ENCODE results near the gene SLC6A9.

The SLC6A9 gene

GRCh38 chr1:44025816-44026215 lies 5.4 kb downstream of the SLC6A9 start:
- no peak for DNase-seq

- no peak for DNase-seq
These were observed 6.2 kb downstream of the SLC6A9 start for GRCh38 chr1:44024903-44025525.

- DNase-seq = no peak
These were observed 7.0 kb downstream of the SLC6A9 start for GRCh38 chr1:44024031-44024902.

- no peak for DNase-seq
These were observed 9.5 kb downstream of the SLC6A9 start for GRCh38 chr1:44021581-44022321.

- DNase-seq = no peak
These were observed 10.1 kb downstream of the SLC6A9 start for GRCh38 chr1:44021156-44021555.

GRCh38 chr1:44020464-44020863 lies 10.8 kb downstream of the SLC6A9 start:
- DNase-seq = no peak

- DNase-seq = no peak
These were observed 11.8 kb downstream of the SLC6A9 start for GRCh38 chr1:44019466-44019948.

GRCh38 chr1:44016890-44017400 lies 14.3 kb downstream of the SLC6A9 start:
- no peak for DNase-seq

- DNase-seq = no peak
These were observed 15.0 kb downstream of the SLC6A9 start for GRCh38 chr1:44016041-44016889.

- DNase-seq = no peak
These were observed 16.1 kb downstream of the SLC6A9 start for GRCh38 chr1:44015206-44015605.

GRCh38 chr1:44014365-44015104 lies 16.7 kb downstream of the SLC6A9 start:
- no peak for DNase-seq

- no peak for DNase-seq
These were observed 17.3 kb downstream of the SLC6A9 start for GRCh38 chr1:44013949-44014348.

- DNase-seq = no peak
These were observed 18.2 kb downstream of the SLC6A9 start for GRCh38 chr1:44012941-44013609.

GRCh38 chr1:44012404-44012803 lies 18.9 kb downstream of the SLC6A9 start:
- DNase-seq = no peak

GRCh38 chr1:44010935-44011471 lies 20.3 kb downstream of the SLC6A9 start:
- DNase-seq = no peak

- no peak for DNase-seq
These were observed 23.0 kb downstream of the SLC6A9 start for GRCh38 chr1:44008259-44008658.

- DNase-seq = no peak
These were observed 28.6 kb downstream of the SLC6A9 start for GRCh38 chr1:44002606-44003157.

- DNase-seq = no peak
These were observed 29.1 kb downstream of the SLC6A9 start for GRCh38 chr1:44002165-44002564.

- no peak for DNase-seq
These were observed 31.1 kb downstream of the SLC6A9 start for GRCh38 chr1:44000122-44000665.

GRCh38 chr1:43999455-43999854 lies 31.8 kb downstream of the SLC6A9 start:
- DNase-seq = no peak

Measured in suppressor macrophage treated with lipopolysaccharide for 4 hours (primary cell).